Measurements from ENCODE around the gene BCKDHB.

- TF ChIP-seq CTCF (IDR thresholded peaks at IDR 0.05; ENCODE audit: insufficient read depth, low read length) (no peak), GABPA (IDR thresholded peaks at IDR 0.05; ENCODE audit: low read depth) (no peak), POLR2AphosphoS5 (IDR thresholded peaks at IDR 0.05; ENCODE audit: low read depth) (no peak), REST (IDR thresholded peaks at IDR 0.05; ENCODE audit: insufficient replicate concordance, low read depth) (no peak)
Observed at GRCh38 chr6:80357081-80357480, 250.6 kb downstream of the BCKDHB start.

Measured in HL-60 (cell line).